ENCODE data around the gene RBM3.
"Not testable (repeated sequence)": the region's sequence is repeated elsewhere in the genome, so short reads cannot be mapped to it uniquely, and the experiment has no call there.

The RBM3 gene

DNA sequence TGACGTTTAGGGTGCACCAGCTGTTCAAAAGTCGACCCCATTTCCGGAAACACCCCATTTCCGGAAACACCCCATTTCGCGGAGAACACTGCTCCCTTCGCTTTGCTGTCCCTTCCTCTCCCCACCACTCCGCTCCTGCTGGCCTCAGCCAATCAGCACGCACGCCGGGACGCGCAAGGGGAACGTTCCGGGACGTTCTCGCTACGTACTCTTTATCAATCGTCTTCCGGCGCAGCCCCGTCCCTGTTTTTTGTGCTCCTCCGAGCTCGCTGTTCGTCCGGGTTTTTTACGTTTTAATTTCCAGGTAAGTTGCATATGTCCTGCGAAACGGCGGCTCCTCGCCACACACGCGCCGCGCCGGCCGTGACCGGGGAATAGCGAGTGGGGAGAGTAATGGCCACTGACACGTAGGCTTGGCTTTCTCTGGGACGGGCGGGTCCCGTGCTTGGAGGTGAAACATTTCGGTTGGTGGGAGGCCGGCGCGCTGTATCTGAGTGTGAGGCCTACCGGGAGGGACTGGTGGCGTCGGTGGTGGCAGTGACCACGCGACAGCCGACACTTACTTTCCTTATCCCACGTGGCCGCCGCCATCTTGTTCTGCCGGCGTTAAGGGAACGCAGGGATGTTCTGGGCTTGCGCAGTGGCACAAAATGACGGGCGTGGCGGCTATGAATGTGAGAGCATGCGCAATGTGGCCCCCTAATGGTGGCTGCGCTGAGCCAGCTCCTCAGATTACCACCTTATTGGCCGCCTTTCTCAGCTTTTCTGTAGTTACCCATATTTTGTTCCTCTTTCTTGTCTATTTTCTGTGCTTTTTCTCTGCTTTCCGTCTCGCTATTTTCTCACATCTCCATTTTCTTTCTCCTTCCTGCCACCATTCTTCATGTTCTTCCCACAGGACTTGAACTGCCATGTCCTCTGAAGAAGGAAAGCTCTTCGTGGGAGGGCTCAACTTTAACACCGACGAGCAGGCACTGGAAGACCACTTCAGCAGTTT is at the start of gene RBM3:
Gene RBM3, plus strand, starts transcription at position 215 of the 997 bp plus-strand sequence. Its CDS starts 697 bp downstream, at position 912.
- in situ Hi-C loops (cut with MboI; ENCODE audit: low sequenced_read_pairs) = no loop called here

DNA sequence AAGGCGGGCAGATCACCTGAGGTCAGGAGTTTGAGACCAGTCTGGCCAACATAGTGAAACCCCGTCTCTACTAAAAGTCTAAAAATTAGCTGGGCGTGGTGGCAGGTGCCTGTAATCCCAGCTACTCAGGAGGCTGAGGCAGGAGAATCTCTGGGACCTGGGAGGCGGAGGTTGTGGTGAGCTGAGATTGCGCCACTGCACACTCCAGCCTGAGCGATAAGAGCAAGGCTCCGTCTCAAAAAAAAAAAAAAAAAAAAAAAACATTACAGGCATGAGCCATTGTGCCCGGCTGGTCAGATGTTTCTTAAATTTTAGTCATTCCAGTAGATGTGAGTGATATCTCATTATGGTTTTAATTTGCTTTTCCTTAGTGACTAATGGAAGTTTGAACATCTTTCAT is 48.4 kb upstream of the RBM3 start:
- in situ Hi-C loops (cut with MboI; ENCODE audit: low sequenced_read_pairs) = not testable (repeated sequence)

- in situ Hi-C loops (cut with MboI; ENCODE audit: low sequenced_read_pairs) = no loop called here
Observed at GRCh38 chrX:48530736-48531135, 43.5 kb upstream of the RBM3 start.

GRCh38 chrX:48531358-48531959 is 42.8 kb upstream of the RBM3 start:
- in situ Hi-C loops (cut with MboI; ENCODE audit: low sequenced_read_pairs) = no loop called here

- in situ Hi-C loops (cut with MboI; ENCODE audit: low sequenced_read_pairs) = no loop called here
Observed at GRCh38 chrX:48532161-48532560, 42.1 kb upstream of the RBM3 start.

DNA sequence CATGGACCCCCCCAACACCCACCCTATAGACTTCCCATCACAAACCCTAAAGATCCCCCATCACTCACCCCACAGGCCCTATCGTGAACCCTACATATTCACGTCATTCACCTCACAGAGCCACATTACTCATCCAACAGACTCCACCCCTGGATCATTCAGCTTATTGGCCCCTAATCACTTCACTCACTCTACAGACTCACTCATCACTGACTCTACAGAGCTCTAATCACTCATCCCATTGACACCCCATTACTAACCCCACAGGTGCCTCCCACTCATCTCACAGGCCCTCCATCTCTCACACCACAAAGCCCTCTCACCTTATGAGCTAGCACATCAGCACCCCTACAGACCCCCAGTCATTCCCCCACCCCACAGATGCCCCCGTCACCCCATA is 41.1 kb upstream of the RBM3 start:
- in situ Hi-C loops (cut with MboI; ENCODE audit: low sequenced_read_pairs) = no loop called here

DNA sequence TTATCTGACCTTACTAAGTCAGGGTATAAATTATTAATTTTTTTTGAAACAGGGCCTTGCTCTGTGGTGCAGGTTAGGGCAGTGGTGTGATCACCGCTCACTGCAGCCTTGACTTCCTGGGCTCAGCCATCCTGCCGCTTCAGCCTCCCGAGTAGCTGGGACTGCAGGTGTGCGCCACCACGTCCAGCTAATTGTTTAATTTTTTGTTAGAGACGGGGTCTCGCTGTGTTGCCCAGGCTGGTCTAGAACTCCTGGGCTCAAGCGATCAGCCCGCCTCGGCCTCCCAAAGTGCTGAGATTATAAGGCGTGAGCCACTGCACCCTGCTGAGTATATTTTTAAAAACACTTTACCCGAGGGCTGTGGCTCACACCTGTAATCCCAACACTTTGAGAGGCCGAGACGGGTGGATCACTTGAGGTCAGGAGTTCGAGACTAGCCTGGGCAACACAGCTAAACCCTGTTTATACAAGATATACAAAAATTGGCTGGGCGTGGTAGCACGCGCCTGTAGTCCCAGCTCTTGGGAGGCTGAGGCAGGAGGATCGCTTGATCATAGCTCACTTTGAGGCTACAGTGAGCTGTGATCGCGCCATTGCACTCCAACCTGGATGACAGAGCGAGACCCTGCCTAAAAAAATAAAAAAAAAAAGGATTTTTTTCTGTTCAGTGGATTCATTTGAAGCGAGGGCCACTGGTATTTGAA is 35.5 kb upstream of the RBM3 start:
- in situ Hi-C loops (cut with MboI; ENCODE audit: low sequenced_read_pairs) = no loop called here

- in situ Hi-C loops (cut with MboI; ENCODE audit: low sequenced_read_pairs) = no loop called here
Observed at GRCh38 chrX:48539345-48540027, 34.8 kb upstream of the RBM3 start, which contains the start of gene TBC1D25. Gene TBC1D25, plus strand, starts transcription at chrX:48539714. Its CDS starts 84 bp downstream, at chrX:48539798.

GRCh38 chrX:48540028-48540375 is 34.3 kb upstream of the RBM3 start:
- in situ Hi-C loops (cut with MboI; ENCODE audit: low sequenced_read_pairs) = no loop called here

DNA sequence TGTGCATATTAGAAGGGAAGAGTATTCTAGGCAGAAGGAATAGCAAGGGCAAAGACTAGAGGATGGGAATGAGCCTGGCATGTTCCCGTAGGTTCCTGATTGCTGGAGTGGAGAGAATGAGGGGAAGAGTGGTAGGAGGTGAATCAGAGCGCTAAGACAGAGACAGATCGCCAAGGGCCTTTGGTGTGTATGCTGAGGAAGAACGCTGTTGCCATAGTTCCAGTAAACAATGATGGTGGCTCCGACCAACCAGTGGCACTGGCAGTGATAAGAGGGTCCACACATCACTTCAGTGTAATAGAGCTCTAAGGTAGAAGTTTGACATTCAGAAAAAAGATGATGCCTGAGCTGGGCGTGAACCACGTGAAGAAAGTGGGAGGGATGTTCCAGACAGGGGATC is 33.8 kb upstream of the RBM3 start:
- in situ Hi-C loops (cut with MboI; ENCODE audit: low sequenced_read_pairs) = no loop called here

DNA sequence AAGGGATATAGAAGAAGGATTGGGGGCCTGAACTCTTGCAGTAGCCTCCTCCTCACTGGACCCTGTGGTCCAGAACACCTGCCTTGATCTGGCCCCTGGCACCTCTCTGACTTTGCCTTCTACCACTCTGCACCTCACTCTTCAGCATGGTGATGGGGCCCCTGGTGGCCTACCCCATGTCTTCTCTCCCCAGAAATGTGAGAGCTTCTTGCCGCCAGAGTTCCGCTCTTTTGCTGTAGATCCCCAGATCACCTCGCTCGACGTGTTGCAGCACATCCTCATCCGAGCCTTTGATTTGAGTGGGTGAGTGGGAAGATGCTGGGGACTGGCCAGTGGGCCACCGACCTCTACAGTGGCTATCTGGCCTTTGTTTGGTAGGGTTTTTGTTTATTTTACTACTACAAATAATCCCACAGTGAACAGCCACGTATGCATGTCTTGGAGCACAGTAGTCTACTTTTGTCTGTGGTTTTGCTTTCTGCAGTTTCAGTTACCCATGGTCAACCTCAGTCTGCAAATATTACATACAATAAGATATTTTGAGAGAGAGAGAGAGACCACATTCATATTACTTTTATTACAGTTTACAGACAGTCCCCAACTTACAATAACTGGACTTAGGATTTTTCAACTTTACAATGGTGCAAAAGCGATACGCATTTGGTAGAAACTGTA is 33.0 kb upstream of the RBM3 start:
- in situ Hi-C loops (cut with MboI; ENCODE audit: low sequenced_read_pairs) = no loop called here

DNA sequence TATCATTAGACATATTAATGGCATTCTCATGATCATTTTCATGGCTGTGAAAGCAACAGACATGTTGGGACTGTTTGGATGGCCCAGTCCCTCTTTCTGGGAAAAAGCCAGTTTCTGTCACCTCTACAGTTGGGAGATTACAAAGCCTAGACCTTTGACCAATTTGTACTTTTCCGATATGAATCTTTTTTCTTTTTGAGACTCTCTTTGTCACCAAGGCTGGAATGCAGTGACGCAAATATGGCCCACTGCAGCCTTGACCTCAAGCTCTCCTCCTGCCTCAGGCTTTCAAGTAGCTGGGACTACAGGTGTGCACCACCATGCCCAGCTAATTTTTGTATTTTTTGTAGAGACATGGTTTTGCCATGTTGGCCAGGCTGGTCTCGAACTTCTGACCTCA is 25.4 kb upstream of the RBM3 start:
- in situ Hi-C loops (cut with MboI; ENCODE audit: low sequenced_read_pairs) = no loop called here

DNA sequence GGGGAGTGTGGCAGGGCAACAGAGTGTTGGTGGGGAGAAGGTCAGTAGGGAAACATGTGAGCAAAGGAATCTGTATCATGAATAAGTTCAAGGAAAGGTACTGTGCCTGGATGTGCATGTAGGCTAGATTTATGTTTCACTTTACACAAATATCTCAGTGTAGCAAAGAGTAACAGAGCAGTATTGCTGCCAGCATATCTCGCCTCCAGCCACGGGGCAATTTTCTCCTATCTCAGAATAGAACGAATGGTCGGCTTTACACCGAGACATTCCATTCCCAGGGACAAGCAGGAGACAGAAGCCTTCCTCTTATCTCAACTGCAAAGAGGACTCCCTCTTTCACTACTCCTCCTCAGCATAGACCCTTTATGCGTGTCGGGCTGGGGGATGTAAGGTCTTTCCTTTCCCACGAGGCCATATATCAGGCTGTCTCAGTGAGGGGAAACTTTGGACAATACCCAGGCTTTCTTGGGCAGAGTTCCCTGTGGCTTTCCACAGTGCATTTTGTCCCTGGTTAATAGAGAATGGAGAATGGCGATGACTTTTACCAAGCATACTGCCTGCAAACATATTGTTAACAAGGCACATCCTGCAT is 18.5 kb upstream of the RBM3 start:
- in situ Hi-C loops (cut with MboI; ENCODE audit: low sequenced_read_pairs) = not testable (repeated sequence)

DNA sequence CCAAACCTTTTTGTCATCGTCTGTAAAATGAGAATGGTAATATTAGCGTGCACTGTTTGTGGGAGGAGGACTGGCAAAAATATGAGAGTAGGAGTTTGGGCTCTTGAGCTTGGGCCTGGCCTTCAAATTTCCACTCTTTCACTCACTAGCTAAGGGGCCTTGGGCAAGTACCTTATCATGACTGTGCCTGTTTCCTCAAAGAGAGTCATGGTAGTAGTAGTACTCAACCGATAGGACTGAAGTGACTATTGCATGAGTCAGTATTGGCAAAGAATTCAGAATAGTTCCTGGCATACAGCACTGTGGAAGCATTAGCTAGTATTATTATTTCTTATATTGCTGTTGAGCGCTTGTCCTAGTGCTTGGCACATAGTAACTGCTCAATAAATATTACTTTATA is 16.0 kb upstream of the RBM3 start:
- in situ Hi-C loops (cut with MboI; ENCODE audit: low sequenced_read_pairs) = no loop called here

- in situ Hi-C loops (cut with MboI; ENCODE audit: low sequenced_read_pairs) = no loop called here
Observed at GRCh38 chrX:48559636-48560035, 14.6 kb upstream of the RBM3 start.

GRCh38 chrX:48560056-48560455 is 14.2 kb upstream of the RBM3 start:
- in situ Hi-C loops (cut with MboI; ENCODE audit: low sequenced_read_pairs) = no loop called here

- in situ Hi-C loops (cut with MboI; ENCODE audit: low sequenced_read_pairs) = no loop called here
Observed at GRCh38 chrX:48560681-48561080, 13.6 kb upstream of the RBM3 start.

DNA sequence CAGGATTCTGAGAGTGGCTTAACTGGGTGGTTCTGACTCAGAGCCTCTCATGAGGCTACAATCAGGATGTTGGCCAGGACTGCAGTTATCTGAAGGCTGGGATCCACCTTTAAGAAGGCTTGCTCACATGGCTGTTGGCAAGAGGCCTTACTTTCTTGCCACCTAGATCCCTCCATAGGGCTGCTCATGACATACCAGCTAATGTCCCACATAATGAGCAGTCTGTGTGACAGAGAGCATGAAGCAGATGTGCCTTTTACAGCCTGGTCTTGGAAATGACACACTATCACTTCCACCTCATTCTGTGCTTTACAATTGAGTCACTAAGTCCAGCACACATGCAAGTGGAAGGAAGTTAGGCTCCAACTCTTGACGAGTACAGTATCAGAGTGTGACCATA is 4.3 kb upstream of the RBM3 start:
- in situ Hi-C loops (cut with MboI; ENCODE audit: low sequenced_read_pairs) = no loop called here

DNA sequence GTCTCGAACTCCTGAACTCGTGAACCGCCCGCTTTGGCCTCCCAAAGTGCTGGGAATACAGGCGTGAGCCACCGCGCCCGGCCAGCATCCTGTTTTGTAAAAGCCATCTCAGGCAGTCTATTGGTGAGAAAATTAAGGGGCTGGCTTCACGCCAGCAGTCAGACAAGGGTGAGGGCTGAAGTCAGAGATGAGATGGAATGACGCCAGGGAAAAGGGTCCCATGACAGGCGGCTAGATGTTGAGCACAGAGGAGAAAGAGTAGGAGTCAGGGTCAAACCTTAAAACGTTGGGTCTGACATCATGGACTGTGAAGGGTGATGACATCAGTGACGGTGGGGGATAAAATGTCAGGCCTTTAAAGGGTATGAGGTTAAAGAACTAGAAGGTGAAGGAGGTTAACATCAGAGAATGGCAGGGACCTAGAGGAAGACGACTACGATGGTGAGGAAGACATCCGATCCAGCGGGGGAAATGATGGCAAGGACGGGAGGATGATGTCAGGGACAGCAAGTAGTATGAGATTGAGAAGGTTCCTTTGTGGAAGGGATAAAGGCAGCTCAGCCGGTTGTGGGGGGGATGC is 504 bp upstream of the RBM3 start:
- in situ Hi-C loops (cut with MboI; ENCODE audit: low sequenced_read_pairs) = no loop called here

DNA sequence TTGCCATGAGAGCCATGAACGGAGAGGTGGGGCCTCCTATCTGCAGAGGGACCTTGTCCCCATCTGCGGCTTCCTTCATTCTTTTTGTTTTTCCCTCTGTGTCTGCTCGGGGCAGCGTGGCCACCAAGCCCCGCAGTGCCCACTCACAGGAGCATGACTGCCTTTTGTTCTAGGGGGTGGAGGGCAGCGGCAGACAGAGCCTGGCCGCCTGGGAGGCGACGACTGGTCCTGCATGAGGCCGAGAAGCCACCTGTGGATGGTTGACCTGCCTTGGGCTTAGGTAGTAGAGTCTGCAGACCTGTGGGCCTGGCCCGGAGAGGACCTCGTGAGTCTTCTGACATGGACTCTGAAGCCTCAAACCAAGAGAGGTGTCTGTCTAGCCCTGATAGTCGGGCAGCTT is 1.4 kb downstream of the RBM3 start:
- in situ Hi-C loops (cut with MboI; ENCODE audit: low sequenced_read_pairs) = no loop called here
